GM21390 (cell line): ENCODE results near the gene FILIP1.

ENCODE experiments used
- ATAC-seq: cut with Tn5 transposase; IDR thresholded peaks from one replicate; pipeline ENCODE4 v1.9.1; 2021; ENCODE audit not compliant: unreplicated experiment

The FILIP1 gene

GRCh38 chr6:75393806-75394205 lies 99.8 kb downstream of the FILIP1 start:
- ATAC-seq, result no peak

- no peak for ATAC-seq
These were observed 102.3 kb downstream of the FILIP1 start for GRCh38 chr6:75391276-75391675.

- ATAC-seq, result no peak
These were observed 107.4 kb downstream of the FILIP1 start for GRCh38 chr6:75386050-75386770.

GRCh38 chr6:75384116-75384515 lies 109.5 kb downstream of the FILIP1 start:
- no peak for ATAC-seq

- no peak for ATAC-seq
These were observed 111.0 kb downstream of the FILIP1 start for GRCh38 chr6:75382634-75382900.

- ATAC-seq, result no peak
These were observed 111.5 kb downstream of the FILIP1 start for GRCh38 chr6:75381877-75382633.

GRCh38 chr6:75379536-75379935 lies 114.1 kb downstream of the FILIP1 start:
- no peak for ATAC-seq

GRCh38 chr6:75378101-75378500 lies 115.5 kb downstream of the FILIP1 start:
- no peak for ATAC-seq

GRCh38 chr6:75377386-75377785 lies 116.2 kb downstream of the FILIP1 start:
- ATAC-seq, result no peak

GRCh38 chr6:75376347-75377024 lies 117.1 kb downstream of the FILIP1 start:
- no peak for ATAC-seq

GRCh38 chr6:75374961-75375400 lies 118.6 kb downstream of the FILIP1 start:
- no peak for ATAC-seq

GRCh38 chr6:75372884-75373283 lies 120.7 kb downstream of the FILIP1 start:
- ATAC-seq, result no peak

- no peak for ATAC-seq
These were observed 123.6 kb downstream of the FILIP1 start for GRCh38 chr6:75370011-75370410.

GRCh38 chr6:75368864-75369402 lies 124.7 kb downstream of the FILIP1 start:
- ATAC-seq, result no peak

GRCh38 chr6:75368151-75368779 lies 125.3 kb downstream of the FILIP1 start:
- no peak for ATAC-seq

- no peak for ATAC-seq
These were observed 130.3 kb downstream of the FILIP1 start for GRCh38 chr6:75363304-75363703.

- no peak for ATAC-seq
These were observed 140.0 kb downstream of the FILIP1 start for GRCh38 chr6:75353644-75354043.

- ATAC-seq, result no peak
These were observed 142.0 kb downstream of the FILIP1 start for GRCh38 chr6:75351570-75351969.

GRCh38 chr6:75350808-75351207 lies 142.8 kb downstream of the FILIP1 start:
- ATAC-seq, result no peak

- ATAC-seq, result no peak
These were observed 143.4 kb downstream of the FILIP1 start for GRCh38 chr6:75350156-75350555.

GRCh38 chr6:75349262-75349984 lies 144.2 kb downstream of the FILIP1 start:
- ATAC-seq, result no peak
